Measurements from ENCODE around the gene PGBD2.
"Not testable (repeated sequence)": the region's sequence is repeated elsewhere in the genome, so short reads cannot be mapped to it uniquely, and the experiment has no call there.

Gene PGBD2

DNA sequence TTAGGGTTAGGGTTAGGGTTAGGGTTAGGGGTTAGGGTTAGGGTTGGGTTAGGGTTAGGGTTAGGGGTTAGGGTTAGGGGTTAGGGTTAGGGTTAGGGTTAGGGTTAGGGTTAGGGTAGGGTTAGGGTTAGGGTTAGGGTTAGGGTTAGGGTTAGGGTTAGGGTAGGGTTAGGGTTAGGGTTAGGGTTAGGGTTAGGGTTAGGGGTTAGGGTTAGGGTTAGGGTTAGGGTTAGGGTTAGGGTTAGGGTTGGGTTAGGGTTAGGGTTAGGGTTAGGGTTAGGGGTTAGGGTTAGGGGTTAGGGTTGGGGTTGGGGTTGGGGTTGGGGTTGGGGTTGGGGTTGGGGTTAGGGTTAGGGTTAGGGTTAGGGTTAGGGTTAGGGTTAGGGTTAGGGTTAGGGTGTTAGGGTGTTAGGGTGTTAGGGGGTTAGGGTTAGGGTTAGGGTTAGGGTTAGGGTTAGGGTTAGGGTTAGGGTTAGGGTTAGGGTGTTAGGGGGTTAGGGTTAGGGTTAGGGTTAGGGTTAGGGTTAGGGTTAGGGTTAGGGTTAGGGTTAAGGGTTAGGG is 39.9 kb downstream of the PGBD2 start:
- DNase-seq (ENCODE audit: extremely low spot score); CTCF ChIA-PET; POLR2A ChIA-PET: not testable (repeated sequence)

All from GM10248 (cell line).